ENCODE measurements around the gene PSKH1.

PSKH1 gene

GRCh38 chr16:67865318-67865717, 27.7 kb upstream of the PSKH1 start:
- no peak for DNase-seq (ENCODE audit: low spot score)

DNA sequence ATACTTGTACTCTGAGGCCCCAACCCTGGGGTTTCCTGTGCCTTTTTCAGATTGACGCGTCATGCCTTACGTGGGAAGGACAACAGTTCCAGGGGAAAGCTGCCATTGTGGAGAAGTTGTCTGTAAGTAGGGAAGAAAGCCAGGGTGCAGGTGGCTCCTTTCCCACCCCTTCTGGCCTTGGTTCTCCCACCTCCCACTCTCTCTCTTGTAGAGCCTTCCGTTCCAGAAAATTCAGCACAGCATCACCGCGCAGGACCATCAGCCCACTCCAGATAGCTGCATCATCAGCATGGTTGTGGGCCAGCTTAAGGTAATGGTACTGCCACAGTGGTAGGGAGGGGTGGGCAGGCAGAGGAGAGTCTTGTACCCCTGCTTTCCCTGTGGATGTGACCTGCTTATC, 24.8 kb upstream of the PSKH1 start:
- DNase-seq (ENCODE audit: low spot score), result no peak

DNA sequence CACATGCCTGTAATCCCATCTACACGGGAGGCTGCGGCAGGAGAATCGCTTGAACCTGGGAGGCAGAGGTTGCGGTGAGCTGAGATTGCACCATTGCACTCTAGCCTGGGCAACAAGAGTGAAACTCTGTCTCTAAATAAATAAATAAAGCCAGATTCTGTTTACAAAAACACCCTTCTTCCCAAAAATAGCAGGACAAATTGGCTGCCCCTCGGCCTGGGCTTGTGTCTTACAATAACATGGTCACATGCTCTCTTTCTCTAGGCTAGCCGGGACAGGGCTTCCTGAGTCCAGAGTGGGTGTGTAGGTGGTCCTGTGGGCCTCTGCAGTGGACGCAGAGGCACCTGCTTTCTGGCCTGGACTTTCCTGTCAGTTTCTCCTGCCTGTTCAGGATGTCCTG, 23.4 kb upstream of the PSKH1 start:
- no peak for DNase-seq (ENCODE audit: low spot score)

DNA sequence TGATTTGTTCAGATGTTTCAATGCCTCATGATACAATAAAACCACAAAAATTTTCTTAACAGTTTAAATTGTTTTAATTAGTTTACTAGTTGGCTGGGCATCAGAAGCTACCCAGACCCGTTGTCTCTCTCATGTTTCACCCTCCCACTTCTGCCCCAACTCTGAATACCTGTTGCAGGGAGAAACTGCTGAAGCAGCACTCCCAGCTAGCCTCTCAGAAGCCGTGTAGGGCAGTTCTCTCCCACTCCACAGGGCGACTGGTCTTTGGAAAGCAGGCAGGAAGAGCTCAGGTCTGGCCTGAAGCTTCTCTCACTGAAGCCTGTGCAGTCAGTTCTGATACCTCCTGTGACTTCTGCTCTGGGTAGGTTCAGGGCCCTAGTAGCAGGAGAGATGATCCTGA, 21.8 kb upstream of the PSKH1 start:
- no peak for DNase-seq (ENCODE audit: low spot score)

DNA sequence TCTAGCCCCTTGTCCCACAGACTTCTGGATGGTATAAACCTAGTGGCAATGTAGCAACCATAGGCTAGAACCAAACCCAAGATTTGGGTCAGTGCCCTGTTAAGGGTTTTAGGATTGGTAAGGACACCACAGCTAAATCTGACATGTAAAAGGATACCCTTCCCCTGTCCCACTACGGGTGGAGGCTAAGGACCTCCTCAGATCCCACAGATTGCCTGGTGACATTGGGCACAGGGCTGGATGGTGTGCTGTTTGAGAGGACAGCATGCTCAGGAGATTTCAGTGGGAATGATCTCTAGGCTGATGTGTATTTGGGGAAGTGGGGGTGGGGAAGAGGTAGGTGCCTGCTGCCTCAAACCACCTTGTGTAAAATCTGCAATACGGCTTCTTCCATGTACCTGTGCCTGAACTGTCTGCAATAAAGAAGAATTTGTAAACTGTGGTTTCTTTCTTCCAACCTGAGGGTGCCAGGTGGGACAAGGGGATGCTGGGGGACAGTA, 20.9 kb upstream of the PSKH1 start:
- no peak for DNase-seq (ENCODE audit: low spot score)

GRCh38 chr16:67872631-67873434, 20.2 kb upstream of the PSKH1 start, which contains the start of gene EDC4:
Gene EDC4 (plus strand): TSS chr16:67873052. CDS start chr16:67873262, 210 bp downstream.
- no peak for DNase-seq (ENCODE audit: low spot score)

GRCh38 chr16:67873435-67874370, 19.4 kb upstream of the PSKH1 start:
- no peak for DNase-seq (ENCODE audit: low spot score)

DNA sequence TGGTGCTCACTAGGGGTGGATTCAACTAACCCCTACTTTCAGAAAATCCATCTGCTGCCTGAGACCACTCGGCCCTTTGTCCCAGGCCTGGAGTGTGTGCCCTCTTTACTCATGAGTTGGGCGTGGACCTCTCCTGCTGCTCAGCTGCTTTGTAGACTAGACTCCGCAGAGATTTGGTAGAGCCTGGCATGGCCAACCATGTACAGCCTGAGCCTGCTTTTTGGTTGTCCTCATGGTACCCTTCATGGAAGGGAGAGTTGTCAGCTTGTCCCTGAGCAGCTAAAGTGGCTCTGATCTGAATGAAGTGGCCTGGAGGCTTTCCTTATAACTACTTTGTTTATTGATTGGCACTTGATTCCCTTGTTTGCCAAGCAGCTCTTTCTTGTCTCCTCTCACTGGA, 18.7 kb upstream of the PSKH1 start:
- no peak for DNase-seq (ENCODE audit: low spot score)

DNA sequence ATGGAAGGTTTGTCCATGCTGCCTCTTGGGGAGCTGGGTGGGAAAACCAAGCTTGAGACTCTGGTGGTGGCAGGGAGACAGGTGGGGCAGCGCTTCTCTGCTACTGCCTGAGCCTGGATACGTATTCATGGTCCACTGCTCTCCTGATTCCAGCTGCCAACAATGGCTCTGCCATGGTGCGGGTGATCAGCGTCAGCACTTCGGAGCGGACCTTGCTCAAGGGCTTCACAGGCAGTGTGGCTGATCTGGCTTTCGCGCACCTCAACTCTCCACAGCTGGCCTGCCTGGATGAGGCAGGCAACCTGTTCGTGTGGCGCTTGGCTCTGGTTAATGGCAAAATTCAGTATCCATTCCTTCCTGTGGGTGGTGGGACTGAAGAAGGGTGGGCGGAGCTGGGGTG, 16.0 kb upstream of the PSKH1 start:
- DNase-seq (ENCODE audit: low spot score), result no peak

DNA sequence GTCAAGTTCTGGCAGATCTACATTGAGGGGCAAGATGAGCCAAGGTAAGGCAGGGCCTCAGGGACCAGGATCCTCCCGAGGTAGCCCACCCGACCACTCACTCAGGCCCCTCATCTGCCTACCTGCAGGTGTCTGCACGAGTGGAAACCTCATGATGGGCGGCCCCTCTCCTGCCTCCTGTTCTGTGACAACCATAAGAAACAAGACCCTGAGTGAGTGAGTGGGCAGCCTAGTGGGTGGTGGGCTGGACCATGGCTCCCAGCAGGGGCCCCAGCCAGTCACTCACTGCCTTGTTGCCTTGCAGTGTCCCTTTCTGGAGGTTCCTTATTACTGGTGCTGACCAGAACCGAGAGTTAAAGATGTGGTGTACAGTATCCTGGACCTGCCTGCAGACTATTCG, 14.8 kb upstream of the PSKH1 start:
- no peak for DNase-seq (ENCODE audit: low spot score)

DNA sequence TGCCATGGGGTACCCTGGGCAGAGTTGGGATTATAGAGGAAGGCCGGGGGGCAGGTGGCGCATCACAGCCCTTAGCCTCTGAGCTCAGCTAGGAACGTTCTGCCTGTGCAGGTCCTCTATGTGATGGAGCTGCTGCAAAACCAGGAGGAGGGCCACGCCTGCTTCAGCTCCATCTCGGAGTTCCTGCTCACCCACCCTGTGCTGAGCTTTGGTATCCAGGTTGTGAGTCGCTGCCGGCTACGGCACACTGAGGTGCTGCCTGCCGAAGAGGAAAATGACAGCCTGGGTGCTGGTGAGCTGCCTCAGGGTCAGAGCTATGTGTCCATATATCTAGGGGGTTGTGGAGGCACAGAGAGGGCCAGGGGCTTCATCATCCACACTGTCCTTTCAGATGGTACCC, 14.2 kb upstream of the PSKH1 start:
- no peak for DNase-seq (ENCODE audit: low spot score)

GRCh38 chr16:67879462-67879861, 13.6 kb upstream of the PSKH1 start:
- DNase-seq (ENCODE audit: low spot score), result no peak

- no peak for DNase-seq (ENCODE audit: low spot score)
Observed at GRCh38 chr16:67879936-67880335, 13.1 kb upstream of the PSKH1 start.

DNA sequence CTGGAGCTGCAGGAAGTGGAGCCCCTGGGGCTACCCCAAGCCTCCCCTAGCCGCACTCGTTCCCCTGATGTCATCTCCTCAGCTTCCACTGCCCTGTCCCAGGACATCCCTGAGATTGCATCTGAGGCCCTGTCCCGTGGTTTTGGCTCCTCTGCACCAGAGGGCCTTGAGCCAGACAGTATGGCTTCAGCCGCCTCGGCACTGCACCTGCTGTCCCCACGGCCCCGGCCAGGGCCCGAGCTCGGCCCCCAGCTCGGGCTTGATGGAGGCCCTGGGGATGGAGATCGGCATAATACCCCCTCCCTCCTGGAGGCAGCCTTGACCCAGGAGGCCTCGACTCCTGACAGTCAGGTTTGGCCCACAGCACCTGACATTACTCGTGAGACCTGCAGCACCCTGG, 12.5 kb upstream of the PSKH1 start:
- DNase-seq (ENCODE audit: low spot score), result no peak

GRCh38 chr16:67881621-67882161, 11.4 kb upstream of the PSKH1 start:
- DNase-seq (ENCODE audit: low spot score), result peak; percentile 80

GRCh38 chr16:67882374-67883145, 10.5 kb upstream of the PSKH1 start:
- DNase-seq (ENCODE audit: low spot score), result peak; percentile 96

GRCh38 chr16:67883146-67883871, 9.7 kb upstream of the PSKH1 start:
- DNase-seq (ENCODE audit: low spot score), result no peak

DNA sequence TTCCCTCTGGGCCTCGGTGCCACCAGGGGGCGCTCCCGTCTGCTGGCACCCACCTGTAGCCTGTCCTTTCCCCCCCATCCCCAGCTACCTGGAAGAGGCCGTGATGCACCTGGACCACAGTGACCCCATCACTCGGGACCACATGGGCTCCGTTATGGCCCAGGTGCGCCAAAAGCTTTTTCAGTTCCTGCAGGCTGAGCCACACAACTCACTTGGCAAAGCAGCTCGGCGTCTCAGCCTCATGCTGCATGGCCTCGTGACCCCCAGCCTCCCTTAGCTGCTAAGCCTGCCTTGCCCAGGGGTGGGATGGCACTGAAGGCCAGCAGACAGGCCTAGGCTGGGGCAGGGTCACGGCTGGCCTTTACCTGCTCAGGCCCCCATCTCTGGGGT, 9.2 kb upstream of the PSKH1 start:
- no peak for DNase-seq (ENCODE audit: low spot score)

DNA sequence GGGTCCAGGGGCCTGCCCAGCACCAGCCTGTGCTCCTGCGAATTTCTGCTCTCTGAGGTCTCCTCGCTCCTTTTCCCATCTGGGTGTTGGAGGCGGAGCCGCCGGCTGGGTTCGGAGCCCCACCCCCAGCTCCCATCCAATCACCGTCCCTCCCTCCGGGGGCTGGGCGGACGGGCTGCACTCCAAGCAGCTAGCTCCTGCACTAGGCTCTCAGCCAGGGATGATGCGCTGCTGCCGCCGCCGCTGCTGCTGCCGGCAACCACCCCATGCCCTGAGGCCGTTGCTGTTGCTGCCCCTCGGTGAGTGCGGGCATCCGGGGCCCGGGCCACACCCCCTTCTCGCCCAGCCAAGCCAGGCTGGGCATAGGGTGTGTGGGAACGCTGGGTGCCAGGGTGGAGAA, 8.4 kb upstream of the PSKH1 start, which contains the start of gene NRN1L:
Gene NRN1L (plus strand): TSS at position 202 of the 400 bp plus-strand sequence. CDS start 19 bp downstream, at position 221.
- DNase-seq (ENCODE audit: low spot score), result peak; percentile 82

DNA sequence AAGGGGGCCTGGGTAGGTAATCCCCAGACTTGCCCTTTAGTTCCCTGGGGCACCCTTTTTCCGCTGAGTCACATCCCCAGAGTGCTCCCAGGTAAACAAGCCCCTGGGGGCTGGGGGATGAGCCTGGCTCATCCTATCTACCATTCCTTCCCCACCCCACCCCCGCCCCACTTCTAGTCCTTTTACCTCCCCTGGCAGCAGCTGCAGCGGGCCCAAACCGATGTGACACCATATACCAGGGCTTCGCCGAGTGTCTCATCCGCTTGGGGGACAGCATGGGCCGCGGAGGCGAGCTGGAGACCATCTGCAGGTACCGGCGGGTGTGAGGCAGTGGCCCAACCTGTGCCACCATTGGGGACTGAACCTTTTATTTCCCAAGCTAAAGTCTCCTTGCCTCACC, 7.5 kb upstream of the PSKH1 start:
- DNase-seq (ENCODE audit: low spot score), result no peak

DNA sequence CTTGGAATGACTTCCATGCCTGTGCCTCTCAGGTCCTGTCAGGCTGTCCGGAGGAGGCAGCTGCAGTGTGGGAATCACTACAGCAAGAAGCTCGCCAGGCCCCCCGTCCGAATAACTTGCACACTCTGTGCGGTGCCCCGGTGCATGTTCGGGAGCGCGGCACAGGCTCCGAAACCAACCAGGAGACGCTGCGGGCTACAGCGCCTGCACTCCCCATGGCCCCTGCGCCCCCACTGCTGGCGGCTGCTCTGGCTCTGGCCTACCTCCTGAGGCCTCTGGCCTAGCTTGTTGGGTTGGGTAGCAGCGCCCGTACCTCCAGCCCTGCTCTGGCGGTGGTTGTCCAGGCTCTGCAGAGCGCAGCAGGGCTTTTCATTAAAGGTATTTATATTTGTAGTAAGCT, 7.1 kb upstream of the PSKH1 start:
- no peak for DNase-seq (ENCODE audit: low spot score)

Measured in pons (tissue), 1 donor.